Measurements from ENCODE around the gene POLR2B. TPM values are rescaled to one million over a fixed set of nuclear protein-coding genes. Genes with fewer than 3 reads are reported as not detected.
"Not testable (repeated sequence)": the region's sequence is repeated elsewhere in the genome, so short reads cannot be mapped to it uniquely, and the experiment has no call there.

Gene POLR2B
- total RNA-seq, 3 donors from 2014 or later = 66.1 to 112 (median 71.4) TPM

- no peaks in the 10 kb centered on the region for H3K27me3 ChIP-seq
- H3K4me3 ChIP-seq = no peak overlapping the region
- H3K27ac ChIP-seq = peak overlapping the region in 1 of 2 donors; percentile 27
- no peaks in the 10 kb centered on the region for H3K36me3 ChIP-seq
- no peak for TF ChIP-seq POLR2AphosphoS5 (IDR thresholded peaks at IDR 0.05)
- no peak for TF ChIP-seq CTCF (IDR thresholded peaks at IDR 0.05)
- no peak for TF ChIP-seq POLR2A (IDR thresholded peaks at IDR 0.05)
- DNase-seq (ENCODE audit: low spot score in 2 of 2) = no peak
- no peaks in the 10 kb centered on the region for H3K9me3 ChIP-seq
- intact Hi-C loops (cut with DNase I; ENCODE audit: low total_unique reads) = no loop called here
- peaks cover 0 to 5% of the 10 kb centered on the region in 2 donors for H3K4me1 ChIP-seq
These were observed 62.3 kb downstream of the POLR2B start for GRCh38 chr4:57041020-57041419.

DNA sequence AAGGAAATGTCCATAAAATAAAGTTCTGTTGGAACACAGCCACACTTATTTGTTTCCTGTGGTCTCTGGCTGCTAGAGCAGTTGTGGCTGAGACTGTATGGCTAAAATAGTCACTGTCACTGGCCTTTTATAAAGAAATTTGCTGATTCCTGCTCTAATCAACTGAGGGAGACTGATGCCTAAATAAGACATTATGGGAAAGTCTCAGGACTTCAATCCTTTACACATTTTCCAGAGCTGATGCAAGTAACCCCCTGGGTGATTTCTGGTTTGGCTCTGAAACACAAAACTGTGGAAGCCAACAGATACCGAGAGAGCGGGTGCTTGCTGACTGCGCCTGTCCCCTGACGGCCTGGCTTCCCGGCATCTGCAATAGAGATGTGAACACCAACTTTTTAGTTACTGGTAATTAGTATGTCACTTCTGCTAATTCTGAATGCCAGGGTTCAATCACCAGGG is 64.0 kb downstream of the POLR2B start:
- no peak for DNase-seq (ENCODE audit: low spot score in 2 of 2)
- Histone ChIP-seq H3K27me3 (no peaks in the 10 kb centered on the region), H3K27ac (peak overlapping the region; percentile 70 to 75), H3K4me1 (peaks cover 0 to 5% of the 10 kb centered on the region in 2 donors), H3K36me3 (no peaks in the 10 kb centered on the region), H3K4me3 (no peak overlapping the region), H3K9me3 (no peaks in the 10 kb centered on the region)
- intact Hi-C loops (cut with DNase I; ENCODE audit: low total_unique reads) = no loop called here
- TF ChIP-seq POLR2A (IDR thresholded peaks at IDR 0.05) = no peak
- no peak for TF ChIP-seq POLR2AphosphoS5 (IDR thresholded peaks at IDR 0.05)
- no peak for TF ChIP-seq CTCF (IDR thresholded peaks at IDR 0.05)

DNA sequence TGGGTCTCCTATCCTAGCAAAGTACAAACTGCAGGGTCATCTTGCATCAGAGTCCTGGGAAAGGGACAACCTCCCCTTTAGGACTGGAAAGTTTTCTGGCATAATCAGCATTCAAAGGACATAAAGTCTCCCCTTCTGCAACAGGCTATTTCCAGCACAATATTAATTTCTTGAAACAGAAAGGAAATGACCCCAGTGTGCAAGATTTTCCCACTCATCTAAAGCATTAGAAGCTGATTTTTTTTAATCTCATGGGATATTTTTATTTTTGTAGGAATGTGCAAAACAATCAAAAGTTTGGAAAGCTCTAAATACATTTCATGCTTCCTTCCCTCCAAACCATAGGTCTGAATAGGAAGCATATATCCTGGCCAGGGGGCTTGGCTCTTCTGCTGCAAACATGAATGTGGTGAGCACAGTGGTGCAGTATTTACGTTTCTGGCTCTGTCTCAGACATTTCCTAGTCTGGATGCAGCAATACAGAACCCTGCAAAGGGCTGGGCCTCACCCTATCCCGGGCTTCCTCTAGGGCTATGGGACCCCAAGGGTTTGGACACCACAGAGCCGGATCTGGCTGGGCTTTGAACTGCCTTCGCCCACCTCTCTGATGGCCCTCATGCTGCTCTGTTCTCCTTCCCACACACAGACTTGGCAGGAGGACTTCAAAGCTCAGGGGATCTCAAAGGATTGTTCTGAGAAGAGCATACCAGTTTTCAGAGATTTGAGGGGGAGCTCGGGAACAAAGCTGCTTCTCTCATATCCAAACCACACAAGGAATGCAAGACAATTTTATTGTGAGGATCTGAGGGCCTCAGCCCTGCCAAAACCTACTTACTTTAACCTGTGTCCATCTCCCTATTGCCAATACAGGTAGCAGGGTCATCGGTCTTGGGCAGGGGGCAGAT is 64.9 kb downstream of the POLR2B start:
- no peaks in the 10 kb centered on the region for H3K9me3 ChIP-seq
- peak in 1 of 2 donors; percentile 18 for DNase-seq (ENCODE audit: low spot score in 2 of 2)
- no peaks in the 10 kb centered on the region for H3K27me3 ChIP-seq
- peaks cover 0 to 5% of the 10 kb centered on the region in 2 donors for H3K4me1 ChIP-seq
- TF ChIP-seq POLR2AphosphoS5 (IDR thresholded peaks at IDR 0.05) (peak in 1 of 3 donors; percentile 11), POLR2A (IDR thresholded peaks at IDR 0.05) (no peak)
- intact Hi-C loops (cut with DNase I; ENCODE audit: low total_unique reads) = no loop called here
- no peaks in the 10 kb centered on the region for H3K36me3 ChIP-seq
- peak overlapping the region; percentile 70 to 75 for H3K27ac ChIP-seq
- peak overlapping the region in 1 of 3 donors; percentile 32 for H3K4me3 ChIP-seq

- Histone ChIP-seq H3K36me3 (no peaks in the 10 kb centered on the region), H3K27ac (peak overlapping the region; percentile 6 to 75), H3K4me1 (peaks cover 0 to 5% of the 10 kb centered on the region in 2 donors), H3K9me3 (no peaks in the 10 kb centered on the region), H3K27me3 (no peaks in the 10 kb centered on the region), H3K4me3 (peak overlapping the region in 1 of 3 donors; percentile 32)
- no peak for DNase-seq (ENCODE audit: low spot score in 2 of 2)
- TF ChIP-seq CTCF (IDR thresholded peaks at IDR 0.05) (no peak), POLR2AphosphoS5 (IDR thresholded peaks at IDR 0.05) (no peak), POLR2A (IDR thresholded peaks at IDR 0.05) (no peak)
- intact Hi-C loops (cut with DNase I; ENCODE audit: low total_unique reads) = no loop called here
These were observed 65.6 kb downstream of the POLR2B start for GRCh38 chr4:57044279-57044678.

DNA sequence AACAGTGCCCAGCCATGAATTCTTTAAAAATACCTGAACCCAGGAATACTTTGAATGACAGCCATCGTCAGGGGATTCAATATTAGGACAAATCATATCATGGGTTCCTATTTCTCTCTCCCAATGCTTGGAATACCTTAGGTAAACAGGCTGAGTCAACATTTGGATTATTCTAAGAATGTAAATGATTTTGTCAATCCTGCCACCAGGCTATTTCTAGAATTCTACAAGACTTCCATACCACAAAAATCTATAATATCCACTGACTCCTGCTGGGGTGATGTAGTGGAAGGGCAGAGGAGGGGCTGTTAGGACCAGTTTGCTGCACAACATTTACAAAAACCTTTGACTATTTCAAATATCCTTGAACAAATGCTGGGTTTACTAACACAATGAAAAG is 66.3 kb downstream of the POLR2B start:
- intact Hi-C loops (cut with DNase I; ENCODE audit: low total_unique reads) = no loop called here
- Histone ChIP-seq H3K36me3 (no peaks in the 10 kb centered on the region), H3K4me1 (peaks cover 0 to 5% of the 10 kb centered on the region in 2 donors)

DNA sequence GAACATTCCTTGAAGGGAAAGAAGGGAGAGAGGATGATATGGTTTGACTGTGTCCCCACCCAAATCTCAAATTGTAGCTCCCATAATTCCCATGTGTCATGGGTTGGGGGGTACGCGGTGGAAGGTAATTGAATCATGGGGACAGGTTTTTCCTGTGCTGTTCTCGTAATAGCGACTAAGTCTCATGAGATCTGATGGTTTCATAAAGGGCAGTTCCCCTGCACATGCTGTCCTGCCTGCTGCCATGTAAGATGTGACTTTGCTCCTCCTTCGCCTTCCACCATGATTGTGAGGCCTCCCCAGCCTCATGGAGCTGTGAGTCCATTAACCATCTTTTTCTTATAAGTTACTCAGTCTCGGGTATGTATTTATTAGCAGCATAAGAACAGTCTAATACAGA is 68.3 kb downstream of the POLR2B start:
- H3K27me3 ChIP-seq; H3K9me3 ChIP-seq; H3K4me3 ChIP-seq; H3K36me3 ChIP-seq; intact Hi-C loops (cut with DNase I; ENCODE audit: low total_unique reads); DNase-seq (ENCODE audit: low spot score in 2 of 2); H3K4me1 ChIP-seq; H3K27ac ChIP-seq: not testable (repeated sequence)

More for the DNA sequence above, 66.3 kb downstream of the POLR2B start:
- Histone ChIP-seq H3K4me3 (no peak overlapping the region), H3K27me3 (no peaks in the 10 kb centered on the region), H3K9me3 (no peaks in the 10 kb centered on the region), H3K27ac (peak overlapping the region; percentile 40 to 75)
- TF ChIP-seq CTCF (IDR thresholded peaks at IDR 0.05) (no peak), POLR2AphosphoS5 (IDR thresholded peaks at IDR 0.05) (no peak), POLR2A (IDR thresholded peaks at IDR 0.05) (no peak)
- DNase-seq (ENCODE audit: low spot score in 2 of 2) = no peak
